HG03039 (cell line): ENCODE measurements around the gene GGACT.
"Not testable (repeated sequence)": the region's sequence is repeated elsewhere in the genome, so short reads cannot be mapped to it uniquely, and the experiment has no call there.

ENCODE experiments used
- ATAC-seq: cut with Tn5 transposase; IDR thresholded peaks from one replicate; pipeline ENCODE4 v1.9.1; 2021; ENCODE audit warnings: mild to moderate bottlenecking, moderate library complexity; ENCODE audit not compliant: unreplicated experiment

The GGACT gene

DNA sequence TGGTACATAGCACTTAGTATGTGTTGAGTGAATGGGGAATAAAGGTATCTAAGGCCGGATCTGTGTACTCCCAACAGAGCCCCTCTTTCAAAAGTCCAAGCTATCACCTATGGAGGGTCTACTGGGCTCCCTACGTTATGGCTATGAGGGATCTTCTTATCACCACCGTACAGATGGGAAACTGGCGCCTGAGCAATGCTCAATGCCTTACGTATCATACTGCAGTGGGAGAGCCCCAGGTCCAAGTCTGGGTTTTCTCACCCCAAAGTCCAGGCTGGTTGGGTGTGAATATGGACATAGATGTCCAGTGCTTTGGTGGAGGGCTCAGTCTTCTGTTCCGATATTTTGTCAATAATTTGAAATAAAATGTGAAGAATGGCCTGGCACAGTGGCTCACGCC, 13.1 kb upstream of the GGACT start:
- no peak for ATAC-seq

DNA sequence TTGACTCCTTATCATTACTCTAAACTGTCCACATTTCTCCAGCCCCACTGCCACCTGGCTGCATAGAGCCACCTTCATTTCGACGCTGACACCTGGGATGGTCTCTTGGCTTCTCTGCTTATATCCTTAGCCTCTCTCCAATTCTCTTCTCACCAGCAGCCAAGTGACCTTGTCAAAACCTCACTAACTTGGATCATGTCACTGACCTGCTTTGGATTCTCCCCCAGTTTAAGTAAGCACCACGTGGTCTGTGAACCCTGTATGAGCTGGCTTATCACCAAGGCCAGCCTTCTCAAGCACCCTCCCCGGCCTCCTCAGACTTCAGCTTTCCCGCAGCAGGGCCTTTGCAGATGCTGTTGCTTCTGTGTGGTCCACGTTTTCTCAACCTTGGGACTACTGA, 12.3 kb upstream of the GGACT start:
- ATAC-seq = no peak

DNA sequence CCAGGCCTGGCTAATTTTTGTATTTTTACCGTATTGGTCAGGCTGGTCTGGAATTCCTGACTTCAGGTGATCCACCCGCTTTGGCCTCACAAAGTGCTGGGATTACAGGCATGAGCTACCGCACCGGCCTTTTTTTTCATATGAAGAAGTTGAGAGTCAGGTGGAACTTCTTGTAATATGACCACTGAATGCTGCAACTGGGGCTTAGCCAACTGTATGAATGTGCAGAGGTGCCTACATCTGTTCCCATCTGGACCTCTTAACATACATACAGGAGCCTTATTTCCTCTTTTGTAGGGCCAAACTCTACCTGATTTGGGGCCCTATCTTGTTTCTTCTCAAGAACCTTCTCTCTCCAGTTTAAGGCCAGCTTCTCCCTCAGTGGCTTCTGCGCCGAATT, 11.9 kb upstream of the GGACT start:
- ATAC-seq = no peak

DNA sequence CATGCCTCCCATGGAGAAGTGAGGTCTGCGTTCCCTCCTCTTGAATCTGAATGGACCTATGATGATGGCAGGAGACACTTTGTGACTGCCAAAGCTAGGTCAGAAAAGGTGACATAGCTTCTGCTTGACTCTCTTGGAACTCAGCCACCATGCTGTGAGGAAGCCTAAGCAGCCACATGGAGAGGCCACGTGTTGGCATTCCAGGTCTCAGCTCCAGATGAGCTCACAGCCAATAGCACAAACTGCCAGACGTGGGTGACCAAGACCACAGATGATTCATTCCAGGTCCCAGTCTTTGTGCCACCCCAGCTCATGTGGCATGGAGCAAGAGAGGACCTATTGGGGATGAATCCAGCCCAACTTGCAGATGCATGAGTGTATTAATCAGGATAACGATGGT, 8.7 kb upstream of the GGACT start:
- ATAC-seq = no peak

DNA sequence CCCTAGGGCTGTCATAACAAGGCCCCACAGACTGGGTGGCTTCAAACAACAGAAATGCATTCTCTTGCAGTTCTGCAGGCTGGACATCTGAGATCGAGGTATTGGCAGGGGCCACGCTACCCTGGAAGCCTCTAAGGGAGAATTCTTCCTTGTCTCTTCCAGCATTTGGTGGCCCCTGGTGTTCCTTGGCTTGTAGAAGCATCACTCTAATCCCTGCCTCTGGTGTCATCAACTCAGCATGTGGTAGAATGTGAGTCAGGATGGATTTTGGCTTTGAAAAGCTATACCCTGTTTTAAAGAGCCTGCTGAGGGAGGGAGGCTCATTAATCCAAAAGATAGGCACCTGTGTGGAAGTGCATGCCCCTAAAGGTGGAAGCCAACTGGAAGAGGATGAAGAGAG, 7.9 kb upstream of the GGACT start:
- no peak for ATAC-seq

DNA sequence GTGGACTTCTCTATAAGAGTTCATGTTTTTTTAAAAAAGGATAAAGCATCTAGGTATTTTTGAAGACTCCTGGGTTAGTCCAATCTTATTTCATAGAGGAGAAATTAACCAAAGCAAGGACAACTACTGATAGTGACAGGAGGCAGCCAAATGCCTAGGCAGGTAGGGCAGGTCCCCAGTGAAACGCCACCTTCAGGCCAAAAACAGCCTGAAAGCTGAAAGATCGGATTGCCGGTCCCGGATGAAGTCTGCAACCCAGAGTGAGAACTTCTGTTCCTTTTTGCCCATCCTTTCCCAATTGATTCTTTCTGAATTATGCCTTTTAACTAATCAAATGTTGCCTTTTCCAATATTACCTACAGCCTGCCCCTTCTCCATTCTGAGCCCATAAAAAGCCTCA, 6.1 kb upstream of the GGACT start:
- no peak for ATAC-seq

DNA sequence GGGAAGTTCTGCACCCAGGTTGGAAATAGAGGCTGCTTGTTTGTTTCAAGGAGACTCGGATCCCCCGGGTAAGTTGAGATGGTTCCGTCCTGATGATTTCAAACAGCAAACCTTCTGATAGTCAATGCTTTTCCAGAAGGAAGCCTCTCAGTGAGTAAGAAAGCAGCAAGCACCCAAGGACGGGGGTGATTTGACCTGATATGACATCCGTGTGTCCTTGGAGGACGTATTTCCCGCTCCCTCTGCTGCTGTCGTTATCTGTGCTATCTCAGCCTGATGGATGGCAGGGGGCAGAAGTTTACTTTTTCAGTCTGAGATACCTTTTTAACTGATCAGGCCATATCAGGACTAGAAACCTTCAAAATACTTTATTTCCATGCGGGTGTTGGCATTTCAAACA, 5.7 kb upstream of the GGACT start:
- ATAC-seq = no peak

DNA sequence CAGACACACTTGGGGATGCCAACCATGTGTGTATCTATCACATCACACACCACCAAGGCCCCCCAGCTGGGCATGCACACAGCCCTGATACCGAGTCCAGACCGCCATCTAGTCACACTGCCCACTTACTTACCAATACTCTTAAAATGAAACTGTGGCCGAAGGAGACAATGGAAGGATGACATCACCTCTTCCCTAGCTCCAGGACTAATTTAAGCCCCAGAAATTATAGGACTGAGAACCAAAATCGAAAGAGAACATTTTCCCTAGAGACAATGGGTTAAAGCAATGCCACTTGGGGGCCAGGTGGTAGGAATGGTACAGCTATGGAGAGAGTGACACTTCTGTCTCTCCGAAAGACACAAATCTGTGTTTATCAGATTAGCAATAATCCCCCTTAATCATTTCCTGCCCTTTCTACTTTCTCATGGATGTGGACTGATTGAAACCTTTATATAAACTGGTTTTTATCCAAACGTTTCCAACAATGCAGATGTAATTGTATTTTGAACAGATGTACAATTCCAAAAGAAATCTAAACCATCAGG, 663 bp upstream of the GGACT start:
- no peak for ATAC-seq

DNA sequence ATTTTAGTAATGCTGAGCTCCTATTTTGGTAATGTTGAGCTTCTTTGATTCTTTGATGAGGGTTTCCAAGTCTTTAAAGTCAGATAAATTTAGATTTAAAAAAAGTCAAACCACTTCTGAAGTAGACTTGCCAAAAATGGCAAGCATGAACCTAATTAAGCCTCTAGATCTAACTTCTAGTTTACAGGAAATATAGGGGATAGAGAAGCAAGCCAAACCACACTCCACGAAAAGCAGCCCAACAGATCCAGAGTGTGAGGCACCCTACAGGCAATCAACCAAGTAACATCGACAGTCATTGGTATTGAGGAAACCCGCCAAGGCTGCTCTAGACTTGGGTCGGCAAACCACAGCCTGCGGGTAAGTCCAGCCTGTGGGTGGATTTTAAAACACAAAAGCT, 3.7 kb downstream of the GGACT start:
- no peak for ATAC-seq

DNA sequence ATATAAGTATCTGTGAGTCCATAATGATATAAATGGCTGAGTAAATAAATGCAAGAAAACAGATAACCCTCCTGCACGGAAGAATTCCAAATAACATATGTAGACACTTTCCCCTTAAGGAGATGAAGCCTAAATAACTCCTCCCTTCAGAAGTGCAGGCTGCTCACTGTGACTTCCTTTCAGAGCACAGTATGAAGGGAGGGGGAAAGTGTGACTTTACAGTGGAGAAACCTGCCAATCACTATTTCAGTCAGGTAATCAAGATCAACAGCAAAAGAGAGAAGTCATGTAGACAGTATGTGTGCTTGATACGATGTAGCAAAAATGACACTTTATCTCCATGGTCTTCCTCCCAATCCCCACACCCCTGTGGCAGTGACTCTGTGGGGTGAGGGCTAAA, 7.1 kb downstream of the GGACT start:
- ATAC-seq = no peak

DNA sequence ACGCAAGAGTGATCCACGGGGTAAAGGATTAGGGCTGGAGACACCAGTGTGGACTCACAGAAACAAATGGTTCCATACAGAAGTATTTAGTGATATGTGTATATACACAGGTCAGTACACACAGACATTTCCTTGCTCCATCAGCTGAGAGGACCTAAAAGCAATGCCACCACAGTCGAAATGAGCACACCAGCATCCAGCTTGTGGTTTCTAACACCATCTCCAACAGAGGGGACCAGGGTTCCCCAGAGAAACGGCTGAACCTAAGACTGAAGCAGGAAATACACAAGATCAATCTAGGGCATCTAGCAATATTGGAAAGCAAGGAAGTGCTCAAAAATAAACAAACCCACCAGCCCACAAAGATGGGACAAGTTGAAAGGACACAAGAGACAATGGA, 7.6 kb downstream of the GGACT start:
- no peak for ATAC-seq

DNA sequence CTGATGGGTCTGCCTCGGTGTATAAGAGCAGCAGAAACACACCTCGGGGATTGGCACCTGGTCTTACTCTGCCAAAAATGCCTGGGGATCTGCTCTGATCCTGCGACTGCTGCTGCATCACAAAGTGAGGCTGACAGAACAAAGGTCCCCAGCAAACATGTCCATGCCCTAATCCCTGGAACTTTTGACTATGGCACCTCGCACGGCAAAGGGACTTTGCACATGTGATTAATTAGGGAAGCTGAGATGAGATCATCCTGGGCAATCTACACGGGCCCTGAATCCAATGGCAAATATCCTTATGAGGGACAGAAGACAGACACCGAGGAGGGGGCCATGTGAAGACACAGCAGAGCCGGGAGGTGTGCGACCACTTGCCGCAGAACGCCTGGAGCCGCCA, 8.5 kb downstream of the GGACT start:
- no peak for ATAC-seq

DNA sequence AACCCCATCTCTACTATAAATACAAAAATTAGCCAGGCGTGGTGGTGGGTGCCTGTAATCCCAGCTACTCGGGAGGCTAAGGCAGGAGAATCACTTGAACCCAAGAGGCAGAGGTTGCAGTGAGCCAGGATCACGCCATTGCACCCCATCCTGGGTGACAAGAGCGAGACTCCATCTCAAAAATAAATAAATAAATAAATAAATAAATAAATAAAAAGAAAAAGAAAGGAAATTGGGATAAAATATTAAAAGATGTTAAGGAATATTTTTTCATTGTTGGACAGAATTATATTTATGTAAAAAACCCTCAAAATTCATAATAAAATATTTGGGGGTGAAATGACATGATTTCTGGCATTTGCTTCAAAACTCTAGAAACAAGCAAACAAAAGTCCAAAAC, 11.3 kb downstream of the GGACT start:
- ATAC-seq = not testable (repeated sequence)

DNA sequence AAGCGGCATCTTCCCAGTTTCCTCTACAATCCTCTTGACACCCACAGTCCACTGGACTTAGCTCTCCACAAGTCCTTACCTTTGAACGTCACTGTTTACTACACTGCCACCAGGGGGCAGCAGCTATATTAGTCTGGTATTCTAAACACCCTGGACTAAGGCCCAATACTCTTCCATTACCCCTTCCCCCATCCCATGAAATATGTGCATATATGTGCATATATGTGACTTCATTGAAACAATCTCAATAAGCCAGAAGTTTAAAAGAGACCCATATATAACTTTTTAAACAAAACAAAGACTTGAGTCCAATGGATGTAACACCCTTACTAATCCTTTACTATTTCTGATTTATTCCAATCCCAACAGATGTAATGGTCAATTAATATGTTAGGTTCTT, 15.5 kb downstream of the GGACT start:
- peak; percentile 94 for ATAC-seq

DNA sequence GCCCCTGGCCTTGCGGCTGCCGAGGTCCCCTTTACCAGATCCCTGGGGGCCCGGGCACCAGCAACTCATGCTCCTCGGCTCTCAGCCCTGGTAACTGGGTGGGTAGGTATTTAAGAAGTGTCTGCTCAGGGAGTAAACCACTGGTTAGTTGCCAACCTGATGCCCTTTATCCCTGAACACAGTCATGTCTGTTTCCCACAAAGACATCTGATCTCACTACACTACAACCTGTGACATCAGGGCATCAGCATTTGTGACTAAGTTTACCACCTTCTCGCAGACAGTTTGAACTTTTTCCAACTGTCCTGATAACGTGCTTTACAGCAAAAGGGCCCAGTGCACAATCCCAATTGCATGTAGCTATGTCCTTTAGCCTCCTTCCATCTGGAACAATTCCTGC, 22.0 kb downstream of the GGACT start:
- no peak for ATAC-seq

DNA sequence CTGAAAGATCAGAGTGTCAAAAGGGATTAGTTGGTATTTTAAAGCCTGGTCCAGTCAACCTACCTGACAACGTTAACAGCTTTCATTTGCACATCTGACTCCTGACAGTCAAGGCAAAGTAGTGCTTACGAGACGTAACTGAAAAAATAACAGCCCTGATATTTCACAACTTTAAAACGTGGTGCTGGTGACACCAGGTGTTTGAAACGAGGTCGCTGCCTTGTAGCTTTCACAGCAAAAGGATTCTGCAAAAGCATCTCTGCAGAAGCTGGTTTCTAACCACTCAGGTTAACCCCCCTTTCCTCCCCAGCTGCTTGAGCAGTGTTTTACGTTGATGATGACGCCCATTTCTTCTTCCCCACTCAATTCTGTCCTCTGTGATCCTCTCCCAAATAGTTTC, 23.3 kb downstream of the GGACT start:
- ATAC-seq = no peak

DNA sequence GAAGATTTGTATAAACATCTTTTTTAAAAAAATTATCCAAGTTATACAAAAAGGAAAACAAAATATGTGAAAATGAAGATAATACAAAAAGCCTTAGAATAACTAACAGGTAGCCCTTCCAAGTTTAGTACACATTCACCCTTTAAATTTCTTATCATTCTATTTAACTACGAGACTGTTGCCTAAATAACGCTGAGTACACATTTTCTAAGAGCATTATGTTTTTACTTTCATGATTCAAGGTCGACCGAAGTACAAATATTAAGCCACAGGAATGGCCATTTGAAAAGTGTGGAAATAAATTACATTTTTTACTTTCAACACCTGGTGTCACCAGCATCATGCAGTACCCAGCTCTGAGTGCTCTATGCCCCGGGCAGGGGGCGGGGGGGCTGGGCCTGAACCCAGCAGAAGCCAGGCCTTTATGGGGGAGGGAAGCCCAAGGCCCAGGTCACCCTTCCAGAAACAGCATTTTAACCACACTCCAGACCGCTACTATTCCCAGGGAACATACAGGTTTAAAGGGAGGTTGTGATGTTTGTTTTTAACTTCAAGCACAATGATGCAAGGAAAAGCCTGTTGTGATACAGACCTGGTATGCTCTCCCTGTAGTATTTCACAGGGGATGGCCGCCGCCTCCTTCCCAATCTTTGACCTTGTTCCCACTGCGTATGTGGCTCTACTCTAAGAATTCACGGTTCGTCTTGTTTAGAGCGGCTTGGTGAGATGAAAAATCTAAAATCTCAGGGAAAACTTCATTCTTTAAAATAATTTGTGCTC, 24.0 kb downstream of the GGACT start:
- no peak for ATAC-seq

DNA sequence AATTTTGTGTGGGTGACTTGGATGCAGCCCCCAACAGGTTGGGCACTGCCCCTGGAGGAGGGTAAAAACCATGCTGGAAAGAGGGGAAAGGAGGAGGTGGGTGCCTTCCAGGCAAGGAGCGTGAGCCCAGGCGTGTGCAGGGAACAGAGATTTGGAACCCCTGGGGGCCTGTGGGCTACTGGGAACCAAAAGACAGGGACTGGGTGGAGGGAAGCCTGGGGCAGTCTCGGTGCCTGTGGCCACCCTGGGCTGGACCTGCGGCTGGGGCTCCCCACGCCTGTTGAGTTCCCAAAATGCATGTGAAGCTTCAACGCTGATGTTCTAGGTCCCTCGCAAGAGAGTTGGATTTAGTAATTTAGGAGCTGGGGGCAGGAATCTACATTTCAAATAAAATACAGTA, 24.8 kb downstream of the GGACT start:
- no peak for ATAC-seq

DNA sequence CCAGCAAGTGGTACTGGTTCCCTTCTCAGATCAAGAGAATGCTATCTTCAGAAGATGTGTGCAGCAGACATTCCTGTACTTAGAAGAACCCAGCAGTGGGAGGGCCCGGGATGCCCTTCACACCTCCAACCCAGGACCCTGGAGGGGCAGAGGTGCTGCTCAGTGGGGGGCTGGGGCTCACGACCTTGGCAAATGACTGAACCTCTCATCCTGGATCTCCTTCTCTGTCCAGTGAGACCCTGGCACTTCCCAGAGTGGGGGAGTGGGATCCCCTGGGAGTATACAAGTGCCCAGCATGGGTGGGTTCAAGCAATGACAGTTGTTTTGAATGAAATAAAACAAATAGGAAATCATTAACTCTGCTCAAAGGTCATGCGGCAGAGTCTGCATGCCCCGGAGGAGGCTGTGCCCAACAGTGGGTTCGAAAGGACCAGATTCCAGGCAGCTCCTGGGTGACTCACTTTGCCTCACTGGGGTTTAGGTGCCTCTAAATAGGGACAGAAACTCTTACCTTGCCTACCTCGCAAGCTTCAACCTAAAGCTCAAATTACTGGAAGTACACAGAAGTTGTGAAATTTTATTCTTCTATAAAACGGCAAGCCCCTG, 26.9 kb downstream of the GGACT start:
- no peak for ATAC-seq

DNA sequence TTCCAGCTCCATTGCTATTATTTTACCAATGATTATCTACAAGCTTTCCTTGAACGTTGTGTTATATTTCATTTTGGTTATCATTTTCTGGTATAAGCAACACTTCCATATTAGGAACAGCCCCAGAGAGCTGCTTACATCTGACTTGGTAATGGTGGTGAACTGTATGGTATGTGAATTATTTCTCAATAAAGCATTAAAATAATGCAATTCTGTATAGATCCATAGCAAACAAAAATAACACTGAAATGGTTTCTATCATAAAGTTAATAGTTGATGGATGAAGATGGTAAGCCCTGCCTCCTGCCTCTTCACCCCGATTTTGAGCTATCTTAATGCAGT, 27.5 kb downstream of the GGACT start:
- ATAC-seq = no peak

DNA sequence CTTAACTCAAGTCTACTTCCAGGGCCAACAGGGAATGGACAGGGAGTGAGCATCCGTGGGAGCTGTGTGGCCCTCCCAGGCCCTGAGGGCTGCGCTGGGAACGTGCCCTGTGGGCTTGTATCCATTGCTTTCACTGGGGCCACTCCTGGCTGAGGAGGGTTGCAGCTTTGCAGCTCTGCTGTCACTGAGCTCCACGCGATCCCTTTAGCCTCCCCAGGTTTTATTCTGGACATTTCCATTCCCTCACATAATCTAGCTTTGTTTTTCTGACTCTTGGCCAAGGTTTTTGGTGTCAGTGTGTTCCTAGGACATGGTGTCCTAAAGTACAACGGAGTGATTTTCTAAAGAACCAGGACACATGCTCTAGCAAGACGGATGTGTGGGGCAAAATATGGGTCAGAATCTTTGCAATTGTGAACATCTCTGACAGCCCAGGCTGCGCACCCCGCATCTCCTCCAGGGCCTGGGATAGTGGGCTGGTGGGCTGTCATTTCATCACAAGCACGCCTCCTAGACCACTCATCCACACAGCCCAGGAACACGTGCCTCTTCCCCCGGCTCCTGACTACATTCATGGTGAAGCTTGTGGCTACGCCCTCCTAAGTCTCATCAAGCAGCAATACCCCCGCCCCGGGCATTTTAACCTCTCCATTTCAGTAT, 28.0 kb downstream of the GGACT start:
- no peak for ATAC-seq

DNA sequence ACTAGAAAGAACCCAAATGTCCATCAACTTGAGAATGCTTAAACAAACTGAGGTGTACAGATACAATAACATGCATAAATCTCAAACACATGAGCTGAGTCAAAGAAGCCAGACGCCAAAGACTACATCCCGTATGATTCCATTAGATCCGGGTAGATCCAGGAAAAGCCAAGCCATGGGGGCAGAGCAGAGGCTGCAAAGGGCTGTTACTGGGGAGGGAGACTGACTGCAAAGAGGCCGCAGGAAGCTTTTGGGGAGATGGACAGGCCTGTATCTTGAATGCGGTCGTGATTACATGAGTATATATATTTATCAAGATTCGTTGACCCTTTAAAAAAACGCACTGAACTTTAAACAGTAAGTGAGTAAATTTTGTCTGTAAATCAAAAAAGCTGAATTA, 28.7 kb downstream of the GGACT start:
- ATAC-seq = no peak
